ENCODE measurements around the gene CENPX. TPM values are rescaled to one million over a fixed set of nuclear protein-coding genes. Genes with fewer than 3 reads are reported as not detected.
A peak's percentile ranks its signal among the peaks of the same experiment; 100 is the strongest.

Gene CENPX
- total and polyA plus RNA-seq, 2 of the 13 experiments (the other 11 are each of a cell fraction or from before 2014, with no cell fraction given) = 92.7 to 170 TPM

- TF ChIP-seq PCBP1 (IDR thresholded peaks at IDR 0.05; ENCODE audit: borderline replicate concordance, low read depth, low read length) (peak; percentile 84; the same call in 1 of the 2 replicates), DNMT3B (CRISPR knock-in tag; conservative IDR thresholded peaks at IDR 0.05) (no peak), ZNF34 (CRISPR knock-in tag; IDR thresholded peaks at IDR 0.05; ENCODE audit: borderline replicate concordance) (no peak), ZNF558 (CRISPR knock-in tag; IDR thresholded peaks at IDR 0.05; ENCODE audit: borderline replicate concordance) (0 out of 2 replicates have a peak, but pooled peaks have one; percentile 1), NFATC3 (CRISPR knock-in tag; IDR thresholded peaks at IDR 0.05) (peak; percentile 94; the same call in 1 of the 2 replicates), TOE1 (CRISPR knock-in tag; IDR thresholded peaks at IDR 0.05) (no peak), ZFX (CRISPR knock-in tag; IDR thresholded peaks at IDR 0.05; ENCODE audit: low read depth) (peak; percentile 75), SRSF4 (IDR thresholded peaks at IDR 0.05; ENCODE audit: low read depth, low read length, poor library complexity, severe bottlenecking) (no peak), BORCS8-MEF2B (CRISPR knock-in tag; IDR thresholded peaks at IDR 0.05) (peak; percentile 47; the same call in 1 of the 2 replicates), ZNF136 (CRISPR knock-in tag; IDR thresholded peaks at IDR 0.05; ENCODE audit: low read depth) (peak; percentile 94; the same call in 1 of the 2 replicates), TEAD2 (CRISPR knock-in tag; IDR thresholded peaks at IDR 0.05) (peak; percentile 10; the same call in 1 of the 2 replicates), TAF15 (IDR thresholded peaks at IDR 0.05; ENCODE audit: low read depth, low read length, poor library complexity, severe bottlenecking) (peak; percentile 86), PATZ1 (CRISPR knock-in tag; IDR thresholded peaks at IDR 0.05) (peak; percentile 66), RXRB (CRISPR knock-in tag; IDR thresholded peaks at IDR 0.05; ENCODE audit: borderline replicate concordance) (peak; percentile 8; the same call in 1 of the 2 replicates), ZNF160 (CRISPR knock-in tag; IDR thresholded peaks at IDR 0.05) (peak; percentile 81; the same call in 1 of the 2 replicates), KLF15 (CRISPR knock-in tag; IDR thresholded peaks at IDR 0.05; ENCODE audit: borderline replicate concordance) (no peak), POLR2AphosphoS2 (IDR thresholded peaks at IDR 0.05; ENCODE audit: low read depth, low read length) (no peak), ZIK1 (CRISPR knock-in tag; IDR thresholded peaks at IDR 0.05; ENCODE audit: borderline replicate concordance, low read depth) (peak; percentile 34; the same call in 1 of the 2 replicates), EZH2 (conservative IDR thresholded peaks at IDR 0.05; ENCODE audit: low read depth, low read length) (no peak), ZNF878 (CRISPR knock-in tag; IDR thresholded peaks at IDR 0.05) (peak; percentile 6; the same call in 1 of the 2 replicates), FOXC1 (CRISPR knock-in tag; IDR thresholded peaks at IDR 0.05; ENCODE audit: borderline replicate concordance) (peak; percentile 78), SSRP1 (CRISPR knock-in tag; IDR thresholded peaks at IDR 0.05) (peak; percentile 97; the same call in 1 of the 2 replicates)
- TF ChIP-seq, protein P1, sequence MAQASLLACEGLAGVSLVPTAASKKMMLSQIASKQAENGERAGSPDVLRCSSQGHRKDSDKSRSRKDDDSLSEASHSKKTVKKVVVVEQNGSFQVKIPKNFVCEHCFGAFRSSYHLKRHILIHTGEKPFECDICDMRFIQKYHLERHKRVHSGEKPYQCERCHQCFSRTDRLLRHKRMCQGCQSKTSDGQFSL (CRISPR knock-in tag; IDR thresholded peaks at IDR 0.05) = 0 out of 2 replicates have a peak, but pooled peaks have one; percentile 18
- TF ChIP-seq, protein P2, sequence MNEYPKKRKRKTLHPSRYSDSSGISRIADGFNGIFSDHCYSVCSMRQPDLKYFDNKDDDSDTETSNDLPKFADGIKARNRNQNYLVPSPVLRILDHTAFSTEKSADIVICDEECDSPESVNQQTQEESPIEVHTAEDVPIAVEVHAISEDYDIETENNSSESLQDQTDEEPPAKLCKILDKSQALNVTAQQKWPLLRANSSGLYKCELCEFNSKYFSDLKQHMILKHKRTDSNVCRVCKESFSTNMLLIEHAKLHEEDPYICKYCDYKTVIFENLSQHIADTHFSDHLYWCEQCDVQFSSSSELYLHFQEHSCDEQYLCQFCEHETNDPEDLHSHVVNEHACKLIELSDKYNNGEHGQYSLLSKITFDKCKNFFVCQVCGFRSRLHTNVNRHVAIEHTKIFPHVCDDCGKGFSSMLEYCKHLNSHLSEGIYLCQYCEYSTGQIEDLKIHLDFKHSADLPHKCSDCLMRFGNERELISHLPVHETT (CRISPR knock-in tag; conservative IDR thresholded peaks at IDR 0.05) = no peak
- TF ChIP-seq, protein P3, sequence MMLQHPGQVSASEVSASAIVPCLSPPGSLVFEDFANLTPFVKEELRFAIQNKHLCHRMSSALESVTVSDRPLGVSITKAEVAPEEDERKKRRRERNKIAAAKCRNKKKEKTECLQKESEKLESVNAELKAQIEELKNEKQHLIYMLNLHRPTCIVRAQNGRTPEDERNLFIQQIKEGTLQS (CRISPR knock-in tag; IDR thresholded peaks at IDR 0.05) = peak; percentile 38; the same call in 1 of the 2 replicates
These were observed 27.0 kb downstream of the CENPX start (continued) for GRCh38 chr17:81995463-81996231.

All from HepG2 (cell line).